Measurements from ENCODE around the gene BLOC1S5. TPM values are rescaled to one million over a fixed set of nuclear protein-coding genes. Genes with fewer than 3 reads are reported as not detected.

The BLOC1S5 gene
- total RNA-seq, 2 experiments from 2014 or later, result 21.5 to 21.6 TPM

- DNase-seq (no peak), ATAC-seq (no peak)
- no peaks in the 10 kb centered on the region for H3K27me3 Mint-ChIP-seq (ENCODE audit: low read depth)
- H3K4me1 Mint-ChIP-seq (ENCODE audit: low read depth), result peaks cover 17% of the 10 kb centered on the region
- ChIA-PET CTCF (no interaction called here), POLR2A (no interaction called here)
- H3K36me3 Mint-ChIP-seq (ENCODE audit: low read depth), result peaks cover 25% of the 10 kb centered on the region
- H3K9me3 Mint-ChIP-seq (ENCODE audit: insufficient read depth), result no peaks in the 10 kb centered on the region
- peak overlapping the region; percentile 43 for H3K27ac Mint-ChIP-seq
- no peak overlapping the region for H3K4me3 Mint-ChIP-seq
Measured at GRCh38 chr6:8075704-8076103, 11.5 kb upstream of the BLOC1S5 start.

GRCh38 chr6:8075185-8075584, 11.0 kb upstream of the BLOC1S5 start:
- Mint-ChIP-seq H3K4me3 (no peak overlapping the region), H3K27ac (no peak overlapping the region), H3K27me3 (ENCODE audit: low read depth) (no peaks in the 10 kb centered on the region), H3K4me1 (ENCODE audit: low read depth) (peaks cover 17% of the 10 kb centered on the region), H3K9me3 (ENCODE audit: insufficient read depth) (no peaks in the 10 kb centered on the region), H3K36me3 (ENCODE audit: low read depth) (peaks cover 22% of the 10 kb centered on the region)
- ChIA-PET POLR2A (no interaction called here), CTCF (no interaction called here)
- DNase-seq, result no peak
- no peak for ATAC-seq

- DNase-seq (no peak), ATAC-seq (no peak)
- POLR2A ChIA-PET, result interaction anchor here (0.7 kb wide), 1 partner anchor 9 kb away, joined by 3 read pairs; no protein-coding TSS in a partner anchor
- peaks cover 15% of the 10 kb centered on the region for H3K36me3 Mint-ChIP-seq (ENCODE audit: low read depth)
- H3K27me3 Mint-ChIP-seq (ENCODE audit: low read depth), result no peaks in the 10 kb centered on the region
- no peaks in the 10 kb centered on the region for H3K9me3 Mint-ChIP-seq (ENCODE audit: insufficient read depth)
- peak overlapping the region; percentile 22 for H3K27ac Mint-ChIP-seq
- CTCF ChIA-PET, result no interaction called here
- no peak overlapping the region for H3K4me3 Mint-ChIP-seq
- peaks cover 17% of the 10 kb centered on the region for H3K4me1 Mint-ChIP-seq (ENCODE audit: low read depth)
Measured at GRCh38 chr6:8074213-8074612, 10.0 kb upstream of the BLOC1S5 start.

GRCh38 chr6:8073758-8074157, 9.6 kb upstream of the BLOC1S5 start:
- Mint-ChIP-seq H3K9me3 (ENCODE audit: insufficient read depth) (no peaks in the 10 kb centered on the region), H3K27me3 (ENCODE audit: low read depth) (no peaks in the 10 kb centered on the region), H3K4me1 (ENCODE audit: low read depth) (peaks cover 17% of the 10 kb centered on the region), H3K27ac (no peak overlapping the region), H3K36me3 (ENCODE audit: low read depth) (peaks cover 13% of the 10 kb centered on the region), H3K4me3 (no peak overlapping the region)
- CTCF ChIA-PET, result no interaction called here
- DNase-seq, result no peak
- no peak for ATAC-seq
- POLR2A ChIA-PET, result no interaction called here

- ChIA-PET CTCF (interaction anchor here (1.8 kb wide), 1 partner anchor 11 kb away, joined by 4 read pairs; no protein-coding TSS in a partner anchor), POLR2A (no interaction called here)
- Mint-ChIP-seq H3K36me3 (ENCODE audit: low read depth) (no peaks in the 10 kb centered on the region), H3K9me3 (ENCODE audit: insufficient read depth) (no peaks in the 10 kb centered on the region), H3K4me1 (ENCODE audit: low read depth) (peaks cover 16% of the 10 kb centered on the region), H3K4me3 (no peak overlapping the region), H3K27ac (no peak overlapping the region), H3K27me3 (ENCODE audit: low read depth) (no peaks in the 10 kb centered on the region)
- ATAC-seq (no peak), DNase-seq (no peak)
Measured at GRCh38 chr6:8070718-8071117, 6.5 kb upstream of the BLOC1S5 start.

GRCh38 chr6:8069631-8070284, 5.6 kb upstream of the BLOC1S5 start:
- Mint-ChIP-seq H3K27ac (no peak overlapping the region), H3K4me1 (ENCODE audit: low read depth) (peaks cover 19% of the 10 kb centered on the region), H3K36me3 (ENCODE audit: low read depth) (no peaks in the 10 kb centered on the region), H3K9me3 (ENCODE audit: insufficient read depth) (no peaks in the 10 kb centered on the region), H3K4me3 (no peak overlapping the region), H3K27me3 (ENCODE audit: low read depth) (no peaks in the 10 kb centered on the region)
- ChIA-PET POLR2A (no interaction called here), CTCF (interaction anchor here (1.8 kb wide), 1 partner anchor 10 kb away, joined by 4 read pairs; no protein-coding TSS in a partner anchor)
- DNase-seq (no peak), ATAC-seq (no peak)

- no peaks in the 10 kb centered on the region for H3K9me3 Mint-ChIP-seq (ENCODE audit: insufficient read depth)
- POLR2A ChIA-PET, result no interaction called here
- no peaks in the 10 kb centered on the region for H3K27me3 Mint-ChIP-seq (ENCODE audit: low read depth)
- ATAC-seq (no peak), DNase-seq (no peak)
- CTCF ChIA-PET, result interaction anchor here (1.8 kb wide), 1 partner anchor 10 kb away, joined by 4 read pairs; no protein-coding TSS in a partner anchor
- H3K27ac Mint-ChIP-seq, result no peak overlapping the region
- H3K4me3 Mint-ChIP-seq, result no peak overlapping the region
- peaks cover 22% of the 10 kb centered on the region for H3K4me1 Mint-ChIP-seq (ENCODE audit: low read depth)
- no peaks in the 10 kb centered on the region for H3K36me3 Mint-ChIP-seq (ENCODE audit: low read depth)
Measured at GRCh38 chr6:8069151-8069550, 5.0 kb upstream of the BLOC1S5 start.

- no peak overlapping the region for H3K27ac Mint-ChIP-seq
- peaks cover 29% of the 10 kb centered on the region for H3K4me1 Mint-ChIP-seq (ENCODE audit: low read depth)
- H3K27me3 Mint-ChIP-seq (ENCODE audit: low read depth), result no peaks in the 10 kb centered on the region
- POLR2A ChIA-PET, result interaction anchor here (4.0 kb wide), 1 partner anchor 36 kb away, joined by 35 read pairs; the partner anchor contains the start of gene EEF1E1
- peaks cover 10% of the 10 kb centered on the region for H3K36me3 Mint-ChIP-seq (ENCODE audit: low read depth)
- DNase-seq (no peak), ATAC-seq (no peak)
- no peak overlapping the region for H3K4me3 Mint-ChIP-seq
- CTCF ChIA-PET, result interaction anchor here (1.7 kb wide), 2 partner anchors 13 to 36 kb away, joined by 6 to 10 read pairs; partner anchors contain the start of gene EEF1E1
- no peaks in the 10 kb centered on the region for H3K9me3 Mint-ChIP-seq (ENCODE audit: insufficient read depth)
Measured at GRCh38 chr6:8066108-8066507, 1.9 kb upstream of the BLOC1S5 start.

- DNase-seq (no peak), ATAC-seq (no peak)
- Mint-ChIP-seq H3K4me3 (no peak overlapping the region), H3K27me3 (ENCODE audit: low read depth) (no peaks in the 10 kb centered on the region), H3K9me3 (ENCODE audit: insufficient read depth) (no peaks in the 10 kb centered on the region), H3K27ac (peak overlapping the region; percentile 96), H3K36me3 (ENCODE audit: low read depth) (peaks cover 10% of the 10 kb centered on the region), H3K4me1 (ENCODE audit: low read depth) (peaks cover 29% of the 10 kb centered on the region)
- POLR2A ChIA-PET, result interaction anchor here (0.7 to 4.0 kb wide), 2 partner anchors 9 to 37 kb away, joined by 3 to 35 read pairs; partner anchors contain the start of gene EEF1E1
- CTCF ChIA-PET, result interaction anchor here (1.1 to 1.7 kb wide), 4 partner anchors 14 to 343 kb away, joined by 3 to 10 read pairs (median 5); partner anchors contain the start of gene EEF1E1
Measured at GRCh38 chr6:8065519-8065911, 1.3 kb upstream of the BLOC1S5 start.

- H3K36me3 Mint-ChIP-seq (ENCODE audit: low read depth), result peaks cover 16% of the 10 kb centered on the region
- H3K27ac Mint-ChIP-seq, result peak overlapping the region; percentile 96
- ATAC-seq (no peak), DNase-seq (no peak)
- no peaks in the 10 kb centered on the region for H3K9me3 Mint-ChIP-seq (ENCODE audit: insufficient read depth)
- H3K4me1 Mint-ChIP-seq (ENCODE audit: low read depth), result peaks cover 29% of the 10 kb centered on the region
- peak overlapping the region; percentile 93 for H3K4me3 Mint-ChIP-seq
- POLR2A ChIA-PET, result interaction anchor here (0.6 to 4.0 kb wide), 6 partner anchors 10 to 153 kb away, joined by 3 to 35 read pairs (median 3); partner anchors contain the start of gene EEF1E1
- H3K27me3 Mint-ChIP-seq (ENCODE audit: low read depth), result no peaks in the 10 kb centered on the region
- CTCF ChIA-PET, result interaction anchor here (1.0 to 1.7 kb wide), 4 partner anchors 14 to 342 kb away, joined by 3 to 6 read pairs (median 4); partner anchors contain the start of gene EEF1E1
Measured at GRCh38 chr6:8064638-8065518, 689 bp upstream of the BLOC1S5 start.

- Mint-ChIP-seq H3K36me3 (ENCODE audit: low read depth) (peaks cover 23% of the 10 kb centered on the region), H3K4me1 (ENCODE audit: low read depth) (peaks cover 26% of the 10 kb centered on the region), H3K4me3 (no peak overlapping the region), H3K27me3 (ENCODE audit: low read depth) (no peaks in the 10 kb centered on the region), H3K27ac (no peak overlapping the region), H3K9me3 (ENCODE audit: insufficient read depth) (no peaks in the 10 kb centered on the region)
- ATAC-seq (no peak), DNase-seq (no peak)
- POLR2A ChIA-PET, result no interaction called here
- CTCF ChIA-PET, result no interaction called here
Measured at GRCh38 chr6:8061736-8062135, 2.5 kb downstream of the BLOC1S5 start.

- DNase-seq, result no peak
- H3K27me3 Mint-ChIP-seq (ENCODE audit: low read depth), result no peaks in the 10 kb centered on the region
- peaks cover 30% of the 10 kb centered on the region for H3K36me3 Mint-ChIP-seq (ENCODE audit: low read depth)
- H3K4me1 Mint-ChIP-seq (ENCODE audit: low read depth), result peaks cover 17% of the 10 kb centered on the region
- no peaks in the 10 kb centered on the region for H3K9me3 Mint-ChIP-seq (ENCODE audit: insufficient read depth)
- ChIA-PET CTCF (interaction anchor here (5.2 kb wide), 1 partner anchor 336 kb away, joined by 63 read pairs; the partner anchor contains the start of gene BMP6), POLR2A (no interaction called here)
- no peak overlapping the region for H3K27ac Mint-ChIP-seq
- no peak overlapping the region for H3K4me3 Mint-ChIP-seq
- no peak for ATAC-seq
Measured at GRCh38 chr6:8060346-8060745, 3.8 kb downstream of the BLOC1S5 start.

Measured in activated CD8-positive, alpha-beta T cell treated with anti-CD3 and anti-CD28 coated beads, Interleukin-2, amount 10 ng/mL, durations not matched to agents 7 days and 5 days (primary cell).